ENCODE measurements around the gene MAP2K5. TPM values are rescaled to one million over a fixed set of nuclear protein-coding genes. Genes with fewer than 3 reads are reported as not detected.

MAP2K5 gene
- total RNA-seq, 1 experiment from 2014 or later: 15.0 TPM

DNA sequence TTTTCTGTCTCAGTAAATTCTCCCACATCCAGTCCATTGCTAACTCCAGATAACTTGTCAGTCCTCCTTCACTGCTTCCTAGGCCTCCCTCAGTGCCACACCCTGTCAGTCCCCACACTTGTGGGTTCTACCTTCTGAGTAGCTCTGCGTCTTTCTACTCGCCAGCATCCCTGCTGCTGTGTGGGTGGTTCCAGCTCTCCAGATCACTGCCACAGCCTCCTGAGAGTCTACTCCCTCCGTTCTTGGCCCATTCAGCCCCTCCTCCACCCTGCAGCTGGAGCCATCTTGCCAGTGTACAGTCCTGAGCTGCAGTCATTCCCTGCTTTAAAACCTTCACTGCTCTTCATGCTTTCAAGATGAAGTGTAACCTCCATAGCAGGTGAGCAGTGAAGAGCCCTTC, 45.3 kb downstream of the MAP2K5 start:
- no peaks in the 10 kb centered on the region for H3K23me2 ChIP-seq (ENCODE audit: insufficient read length, low read depth, low read length, poor library complexity, severe bottlenecking)
- H2AFZ ChIP-seq (ENCODE audit: low read length): no peak overlapping the region
- Mint-ChIP-seq H3K27me3 (ENCODE audit: low read depth) (no peaks in the 10 kb centered on the region), H3K4me1 (no peaks in the 10 kb centered on the region), H3K9me3 (no peaks in the 10 kb centered on the region), H3K36me3 (ENCODE audit: insufficient read depth in 1 of 3, low read depth in 3 of 3) (peaks cover 0 to 18% (median 10%) of the 10 kb centered on the region in 3 experiments; a peak in 5 of 7 replicates), H3K4me3 (no peak overlapping the region), H3K27ac (peak overlapping the region in 1 of 3 experiments; percentile 25; a peak in 1 of 7 replicates)
- H2BK12ac ChIP-seq (ENCODE audit: insufficient read length, low read depth, low read length): no peak overlapping the region
- H3K27ac ChIP-seq (ENCODE audit: insufficient read length, low read depth, low read length): no peak overlapping the region
- H4K91ac ChIP-seq (ENCODE audit: insufficient read length, low read depth, low read length): no peak overlapping the region
- no peaks in the 10 kb centered on the region for H3K9me3 ChIP-seq (ENCODE audit: control insufficient read depth, low read depth, low read length)
- DNase-seq: no peak
- H2BK5ac ChIP-seq (ENCODE audit: insufficient read length, low read length): no peak overlapping the region
- H3K14ac ChIP-seq (ENCODE audit: insufficient read depth, low read length): no peak overlapping the region
- no CpG with 5 or more reads among the region's 3 CpGs for WGBS (ENCODE audit: extremely low coverage, insufficient read length, low lambda C conversion rate)
- H3K23ac ChIP-seq (ENCODE audit: insufficient read length, low read depth, low read length): no peak overlapping the region
- H2BK20ac ChIP-seq (ENCODE audit: low read depth, low read length, poor library complexity, severe bottlenecking): no peak overlapping the region
- H3K18ac ChIP-seq (ENCODE audit: insufficient read length, low read depth, low read length): no peak overlapping the region
- no peaks in the 10 kb centered on the region for H4K20me1 ChIP-seq (ENCODE audit: control insufficient read depth, insufficient read depth, insufficient read length)
- H3K79me1 ChIP-seq (ENCODE audit: insufficient read depth, low read depth, low read length, poor library complexity, severe bottlenecking): no peaks in the 10 kb centered on the region
- no peak overlapping the region for H2BK15ac ChIP-seq (ENCODE audit: low read depth, low read length)
- no peak overlapping the region for H2AK5ac ChIP-seq (ENCODE audit: insufficient read length, low read length)
- no peak overlapping the region for H4K5ac ChIP-seq (ENCODE audit: insufficient read length, low read depth, low read length)
- H3K4me1 ChIP-seq (ENCODE audit: insufficient read depth, low read length): no peaks in the 10 kb centered on the region
- TF ChIP-seq, protein P1, sequence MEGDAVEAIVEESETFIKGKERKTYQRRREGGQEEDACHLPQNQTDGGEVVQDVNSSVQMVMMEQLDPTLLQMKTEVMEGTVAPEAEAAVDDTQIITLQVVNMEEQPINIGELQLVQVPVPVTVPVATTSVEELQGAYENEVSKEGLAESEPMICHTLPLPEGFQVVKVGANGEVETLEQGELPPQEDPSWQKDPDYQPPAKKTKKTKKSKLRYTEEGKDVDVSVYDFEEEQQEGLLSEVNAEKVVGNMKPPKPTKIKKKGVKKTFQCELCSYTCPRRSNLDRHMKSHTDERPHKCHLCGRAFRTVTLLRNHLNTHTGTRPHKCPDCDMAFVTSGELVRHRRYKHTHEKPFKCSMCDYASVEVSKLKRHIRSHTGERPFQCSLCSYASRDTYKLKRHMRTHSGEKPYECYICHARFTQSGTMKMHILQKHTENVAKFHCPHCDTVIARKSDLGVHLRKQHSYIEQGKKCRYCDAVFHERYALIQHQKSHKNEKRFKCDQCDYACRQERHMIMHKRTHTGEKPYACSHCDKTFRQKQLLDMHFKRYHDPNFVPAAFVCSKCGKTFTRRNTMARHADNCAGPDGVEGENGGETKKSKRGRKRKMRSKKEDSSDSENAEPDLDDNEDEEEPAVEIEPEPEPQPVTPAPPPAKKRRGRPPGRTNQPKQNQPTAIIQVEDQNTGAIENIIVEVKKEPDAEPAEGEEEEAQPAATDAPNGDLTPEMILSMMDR (conservative IDR thresholded peaks at IDR 0.05): no peak
- no peak overlapping the region for H3K4ac ChIP-seq (ENCODE audit: low read depth, low read length)
- H4K8ac ChIP-seq (replicated peaks; ENCODE audit: insufficient read length, low read depth, low read length): no peak overlapping the region
- no peak overlapping the region for H2BK120ac ChIP-seq (ENCODE audit: low read depth, low read length, poor library complexity, severe bottlenecking)
- no peaks in the 10 kb centered on the region for H3K27me3 ChIP-seq (ENCODE audit: insufficient read depth, low read length)
- H3K4me2 ChIP-seq (ENCODE audit: insufficient read depth, insufficient read length, low read length): no peak overlapping the region
- H3K56ac ChIP-seq (ENCODE audit: insufficient read length, low read depth, low read length): no peak overlapping the region
- no peak overlapping the region for H3T11ph ChIP-seq (ENCODE audit: low read length)
- H3K9ac ChIP-seq (ENCODE audit: extremely low read depth, insufficient read length, low read length): no peak overlapping the region
- no peaks in the 10 kb centered on the region for H3K79me2 ChIP-seq (ENCODE audit: insufficient read depth, low read length)
